Measurements from ENCODE around the gene NDUFV1. TPM values are rescaled to one million over a fixed set of nuclear protein-coding genes. Genes with fewer than 3 reads are reported as not detected.

The NDUFV1 gene
- total and polyA plus RNA-seq, 12 donors: 295 to 712 (median 613) TPM

- H3K4me1 ChIP-seq: peaks cover 0 to 30% (median 19%) of the 10 kb centered on the region in 9 donors
- peak; percentile 32 to 77 (median 63) for ATAC-seq
- DNase-seq: peak; percentile 71 to 88
- no peaks in the 10 kb centered on the region for H3K9me3 ChIP-seq
- 0 to 1% methylated on average over 86 to 102 of the region's 102 CpGs for WGBS, 2 donors
- H3K27me3 ChIP-seq: no peaks in the 10 kb centered on the region
- H3K4me3 ChIP-seq: peak within 1 kb of the TSS; percentile 47 to 80 (median 64)
- intact Hi-C loops (cut with DNase I): loop anchor here in 4 of 10 donors (2.0 to 10.0 kb wide), 4 partner anchors 23 to 175 kb away; partner anchors contain the start of gene NDUFV1 (in 1 of the 4)
- TF ChIP-seq CTCF (IDR thresholded peaks at IDR 0.05): peak; percentile 82 to 94 (median 91)
- H3K36me3 ChIP-seq: no peaks in the 10 kb centered on the region
- peak within 1 kb of the TSS; percentile 79 to 98 (median 92) for H3K27ac ChIP-seq
Measured at GRCh38 chr11:67629386-67630227, 22.9 kb downstream of the NDUFV1 start, which contains the start of gene NUDT8. Gene NUDT8 (minus strand): TSS chr11:67629937. CDS start chr11:67629911, 26 bp downstream.

- peak; percentile 21 to 85 (median 77) for TF ChIP-seq CTCF (IDR thresholded peaks at IDR 0.05)
- H3K36me3 ChIP-seq: no peaks in the 10 kb centered on the region
- 1% methylated on average over 56 to 70 of the region's 70 CpGs for WGBS, 2 donors
- H3K27ac ChIP-seq: peak overlapping the region; percentile 16 to 98 (median 92)
- no peaks in the 10 kb centered on the region for H3K27me3 ChIP-seq
- peak overlapping the region; percentile 16 to 80 (median 64) for H3K4me3 ChIP-seq
- H3K4me1 ChIP-seq: peaks cover 0 to 30% (median 19%) of the 10 kb centered on the region in 9 donors
- H3K9me3 ChIP-seq: no peaks in the 10 kb centered on the region
- DNase-seq: peak; percentile 98 to 99
- intact Hi-C loops (cut with DNase I): loop anchor here in 4 of 10 donors (2.0 to 10.0 kb wide), 3 partner anchors 24 to 174 kb away; partner anchors contain the start of gene NDUFV1 (in 1 of the 4)
- ATAC-seq: peak; percentile 87 to 95 (median 92)
Measured at GRCh38 chr11:67630228-67630942, 23.6 kb downstream of the NDUFV1 start.

- H3K27ac ChIP-seq: peak overlapping the region; percentile 16 to 98 (median 92)
- H3K4me3 ChIP-seq: peak overlapping the region; percentile 16 to 80 (median 64)
- no peaks in the 10 kb centered on the region for H3K27me3 ChIP-seq
- H3K36me3 ChIP-seq: no peaks in the 10 kb centered on the region
- DNase-seq (no peak), ATAC-seq (no peak)
- intact Hi-C loops (cut with DNase I): loop anchor here in 4 of 10 donors (2.0 to 10.0 kb wide), 3 partner anchors 24 to 174 kb away; partner anchors contain the start of gene NDUFV1 (in 1 of the 4)
- WGBS, 2 donors: 57 to 60% methylated on average over 16 of the region's 16 CpGs
- TF ChIP-seq CTCF (IDR thresholded peaks at IDR 0.05): peak in 3 of 9 donors; percentile 2 to 16 (median 3)
- H3K9me3 ChIP-seq: no peaks in the 10 kb centered on the region
- peaks cover 0 to 30% (median 19%) of the 10 kb centered on the region in 9 donors for H3K4me1 ChIP-seq
Measured at GRCh38 chr11:67630943-67631331, 24.2 kb downstream of the NDUFV1 start.

GRCh38 chr11:67631411-67631810, 24.7 kb downstream of the NDUFV1 start:
- WGBS, 2 donors: 82 to 84% methylated on average over 7 of the region's 7 CpGs
- Histone ChIP-seq H3K4me3 (no peak overlapping the region), H3K27me3 (no peaks in the 10 kb centered on the region), H3K4me1 (peaks cover 0 to 30% (median 19%) of the 10 kb centered on the region in 9 donors), H3K9me3 (no peaks in the 10 kb centered on the region), H3K27ac (peak overlapping the region in 8 of 10 donors; percentile 83 to 98 (median 95)), H3K36me3 (no peaks in the 10 kb centered on the region)
- ATAC-seq (no peak), DNase-seq (peak in 1 of 2 donors; percentile 19)
- intact Hi-C loops (cut with DNase I): loop anchor here in 4 of 10 donors (2.0 to 10.0 kb wide), 3 partner anchors 25 to 173 kb away; partner anchors contain the start of gene NDUFV1 (in 1 of the 4)
- no peak for TF ChIP-seq CTCF (IDR thresholded peaks at IDR 0.05)
